IMR-90 (cell line): ENCODE results near the gene CCDC141. TPM values are rescaled to one million over a fixed set of nuclear protein-coding genes. Genes with fewer than 3 reads are reported as not detected.

Experiments
- ATAC-seq: fragments of 200-7000 bp; cut with Tn5 transposase; 2 replicates; pipeline ENCODE4 v1.9.1; 2020; ENCODE audit warnings: low read depth, mild to moderate bottlenecking, moderate library complexity
- BruUV-seq: library from RNA; stranded (reverse); fragments of 400-500 nt; replicated peaks from 2 replicates; lab custom pipeline; 2021; lab: Mats Ljungman, UMichigan
- CTCF ChIA-PET: fragments of 300-600 bp; formaldehyde crosslinking; extraction: SDS; loops from one replicate; lab custom pipeline; 2021; ENCODE audit warnings: antibody characterized with exemption; lab: Yijun Ruan, JAX
- POLR2A ChIA-PET: fragments of 300-600 bp; sonication (Branson Sonifier 250); formaldehyde crosslinking; loops from one replicate; lab custom pipeline; 2022; ENCODE audit warnings: antibody characterized with exemption; ENCODE audit not compliant: unreplicated experiment; lab: Charles Lee
- DNase-seq: peaks from one replicate; pipeline ENCODE4 v3.0.0; 2013
- H2AFZ ChIP-seq: replicated peaks from 2 replicates; pipeline ENCODE3; 2013; ENCODE audit warnings: low read length, mild to moderate bottlenecking; ENCODE audit not compliant: poor library complexity
- H2AK5ac ChIP-seq: 2 replicates; pipeline ENCODE4 v1.6.1; 2013; ENCODE audit warnings: low read depth, low read length, inconsistent platforms
- H2AK9ac ChIP-seq: replicated peaks from 2 replicates; pipeline ENCODE3; 2013; ENCODE audit warnings: mild to moderate bottlenecking, low read depth, low read length, moderate library complexity; ENCODE audit not compliant: poor library complexity
- H2BK120ac ChIP-seq: 2 replicates; pipeline ENCODE4 v1.6.1; 2013; ENCODE audit warnings: low read depth, low read length, inconsistent platforms
- H2BK15ac ChIP-seq: 3 replicates; pipeline ENCODE4 v1.6.1; 2013; ENCODE audit warnings: low read depth, low read length, inconsistent platforms
- H2BK20ac ChIP-seq: 2 replicates; pipeline ENCODE4 v1.6.1; 2013; ENCODE audit warnings: low read depth, mild to moderate bottlenecking, inconsistent platforms, low read length, moderate library complexity
- H2BK5ac ChIP-seq: 2 replicates; pipeline ENCODE4 v1.6.1; 2013; ENCODE audit warnings: mild to moderate bottlenecking, low read depth, low read length, inconsistent platforms; ENCODE audit not compliant: poor library complexity, severe bottlenecking
- H3K14ac ChIP-seq: replicated peaks from 2 replicates; pipeline ENCODE4 v1.6.1; 2013; ENCODE audit warnings: low read depth, low read length, inconsistent platforms
- H3K18ac ChIP-seq: 2 replicates; pipeline ENCODE4 v1.6.1; 2013; ENCODE audit warnings: low read depth, low read length, control low read depth
- H3K23ac ChIP-seq: 2 replicates; pipeline ENCODE4 v1.6.1; 2013; ENCODE audit warnings: low read depth, low read length, inconsistent platforms
- H3K27ac ChIP-seq: 2 replicates; pipeline ENCODE4 v1.5.1; 2013; ENCODE audit warnings: mild to moderate bottlenecking, control low read depth, low read length; ENCODE audit not compliant: insufficient read depth
- H3K27me3 ChIP-seq: 2 replicates; pipeline ENCODE4 v1.6.1; 2013; ENCODE audit warnings: low read length; ENCODE audit not compliant: control insufficient read depth, insufficient read depth
- H3K36me3 ChIP-seq: 2 replicates; pipeline ENCODE4 v1.6.1; 2013; ENCODE audit warnings: low read length, mixed read lengths; ENCODE audit not compliant: control insufficient read depth, insufficient read depth
- H3K4ac ChIP-seq: 2 replicates; pipeline ENCODE4 v1.6.1; 2013; ENCODE audit warnings: low read depth, low read length, inconsistent platforms
- H3K4me1 ChIP-seq: 2 replicates; pipeline ENCODE4 v1.6.1; 2013; ENCODE audit warnings: low read length, mixed read lengths; ENCODE audit not compliant: control insufficient read depth, insufficient read depth
- H3K4me2 ChIP-seq: 2 replicates; pipeline ENCODE4 v1.6.1; 2013; ENCODE audit warnings: low read depth, mild to moderate bottlenecking, control low read depth, low read length, moderate library complexity
- H3K4me3 ChIP-seq: 2 replicates; pipeline ENCODE4 v1.5.1; 2013; ENCODE audit warnings: low read depth, mild to moderate bottlenecking, control low read depth, low read length, moderate library complexity; ENCODE audit not compliant: insufficient read depth
- H3K56ac ChIP-seq: 2 replicates; pipeline ENCODE4 v1.6.1; 2013; ENCODE audit warnings: low read length, inconsistent platforms; ENCODE audit not compliant: insufficient read depth; ENCODE audit errors: extremely low read depth
- H3K79me1 ChIP-seq, 2 experiments: 2 replicates each; pipeline ENCODE4 v1.6.1; 2013; ENCODE audit warnings: low read length in 2 of 2, inconsistent platforms in 1 of 2, low read depth in 1 of 2
- H3K9ac ChIP-seq: 2 replicates; pipeline ENCODE4 v1.6.1; 2013; ENCODE audit warnings: low read depth, low read length, control low read depth
- H3K9me1 ChIP-seq: 2 replicates; pipeline ENCODE4 v1.6.1; 2013; ENCODE audit warnings: low read length, inconsistent platforms; ENCODE audit not compliant: insufficient read depth
- H3K9me3 ChIP-seq: 2 replicates; pipeline ENCODE4 v1.6.1; 2013; ENCODE audit warnings: low read length; ENCODE audit not compliant: control insufficient read depth, insufficient read depth
- H4K20me1 ChIP-seq: 2 replicates; pipeline ENCODE4 v1.6.1; 2013; ENCODE audit warnings: low read length, inconsistent platforms; ENCODE audit not compliant: insufficient read depth
- H4K5ac ChIP-seq: 2 replicates; pipeline ENCODE4 v1.6.1; 2013; ENCODE audit warnings: mild to moderate bottlenecking, low read depth, low read length, control low read depth
- H4K8ac ChIP-seq, 2 experiments: 2 replicates each; pipeline ENCODE4 v1.6.1; 2013; ENCODE audit warnings: low read depth in 2 of 2, low read length in 2 of 2, control low read depth in 1 of 2, inconsistent platforms in 1 of 2
- H4K91ac ChIP-seq: 2 replicates; pipeline ENCODE4 v1.6.1; 2013; ENCODE audit warnings: low read depth, low read length, inconsistent platforms; ENCODE audit not compliant: insufficient read depth
- BHLHE40 ChIP-seq: fragments of 150-350 bp; IDR thresholded peaks from 2 replicates; pipeline ENCODE4 v1.6.1; 2016; ENCODE audit warnings: mild to moderate bottlenecking, low read depth, low read length
- CEBPB ChIP-seq: IDR thresholded peaks from 2 replicates; pipeline ENCODE4 v1.6.1; 2012; ENCODE audit warnings: low read depth, low read length, improper control_type of control experiment
- CTCF ChIP-seq: conservative IDR thresholded peaks from 2 replicates; pipeline ENCODE4 v1.5.1; 2012; ENCODE audit warnings: mild to moderate bottlenecking, low read depth, low read length, improper control_type of control experiment
- ELK1 ChIP-seq: fragments of 150-350 bp; IDR thresholded peaks from 2 replicates; pipeline ENCODE4 v1.6.1; 2016; ENCODE audit warnings: low read depth, mild to moderate bottlenecking, low read length, moderate library complexity, borderline replicate concordance
- MAFK ChIP-seq: IDR thresholded peaks from 2 replicates; pipeline ENCODE4 v1.6.1; 2012; ENCODE audit warnings: low read depth, low read length, improper control_type of control experiment
- MAZ ChIP-seq: IDR thresholded peaks from 2 replicates; pipeline ENCODE4 v1.6.1; 2012; ENCODE audit warnings: low read depth, mild to moderate bottlenecking, low read length, improper control_type of control experiment, moderate library complexity, borderline replicate concordance
- RCOR1 ChIP-seq: IDR thresholded peaks from 2 replicates; pipeline ENCODE4 v1.6.1; 2012; ENCODE audit warnings: mild to moderate bottlenecking, low read length, improper control_type of control experiment; ENCODE audit not compliant: insufficient replicate concordance
- SMC3 ChIP-seq: fragments of 150-350 bp; IDR thresholded peaks from 2 replicates; pipeline ENCODE4 v1.6.1; 2016; ENCODE audit warnings: low read depth, mild to moderate bottlenecking, antibody characterized with exemption, low read length, moderate library complexity
- WGBS, 2 experiments: methylation state at CpG; one replicate each; pipeline versions ENCODE4 v1.1.5 to v1.1.7; 2013; ENCODE audit warnings: missing lambda C conversion rate in 2 of 2; ENCODE audit not compliant: insufficient read length in 1 of 2; ENCODE audit errors: extremely low coverage in 2 of 2; 5-methylcytosine and 5-hydroxymethylcytosine counted together
- dilution Hi-C: fragments of 300-500 bp; cut with HindIII; formaldehyde crosslinking; loops from one replicate; pipeline ENCODE4 v1.14.3; 2018; ENCODE audit warnings: low sequenced_read_pairs; ENCODE audit not compliant: unreplicated experiment
- in situ Hi-C: fragments of 300-500 bp; cut with MboI; formaldehyde crosslinking; loops from 3 replicates; pipeline ENCODE4 v1.14.3; 2019; ENCODE audit warnings: low sequenced_read_pairs, inconsistent platforms, mixed read lengths
- intact Hi-C: fragments of 100-400 bp; cut with micrococcal nuclease; formaldehyde crosslinking; loops from 2 replicates; pipeline ENCODE4 v1.10.0; 2022
- polyA plus RNA-seq, 3 experiments: library from polyadenylated mRNA; depleted of rRNA; stranded (reverse); fragments of >200 nt; gene quantifications; 2 replicates each; pipeline ENCODE4 v1.2.3, GENCODE V29; 2012; ENCODE audit warnings: low replicate concordance in 1 of 3
- total RNA-seq: library from RNA; depleted of rRNA; stranded (reverse); fragments of >200 nt; gene quantifications from 2 replicates; pipeline ENCODE4 v1.2.3, GENCODE V29; 2012

CCDC141 gene
- total and polyA plus RNA-seq, 2 of the 4 experiments (the other 2 are of a cell fraction): not detected

DNA sequence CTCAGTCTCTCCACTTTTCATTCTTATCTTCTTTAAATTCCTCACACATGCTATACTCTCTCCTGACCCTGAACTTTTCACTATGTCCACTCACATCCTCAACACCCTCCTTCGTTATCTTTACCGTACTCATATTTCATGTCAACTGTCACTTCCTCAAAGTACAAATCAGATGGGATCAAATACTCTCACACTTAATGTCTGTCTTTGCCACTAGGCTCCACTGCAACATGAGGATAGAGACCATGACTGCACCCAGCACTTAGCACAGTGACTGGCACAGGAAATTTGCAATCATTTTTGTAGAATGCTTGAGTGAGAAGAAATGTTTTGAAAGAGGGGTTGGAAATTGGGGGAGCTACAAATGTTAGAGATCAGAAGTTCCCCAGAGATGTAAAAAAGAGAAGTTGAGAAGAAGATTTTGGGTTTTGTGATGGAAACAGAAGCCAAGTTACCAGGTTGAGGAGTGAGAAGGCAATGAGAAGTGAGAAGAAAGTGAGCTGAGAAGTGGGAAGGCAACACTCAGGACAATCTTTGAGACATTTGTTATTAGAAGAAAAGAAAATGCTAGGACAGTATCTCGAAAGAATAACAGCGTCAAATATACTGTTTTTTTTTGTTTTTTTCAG lies 87.0 kb downstream of the CCDC141 start:
- Histone ChIP-seq H3K79me1 (no peaks in the 10 kb centered on the region), H2BK5ac (no peak overlapping the region), H4K8ac (no peak overlapping the region), H4K20me1 (no peaks in the 10 kb centered on the region), H3K18ac (no peak overlapping the region), H2BK20ac (no peak overlapping the region), H3K36me3 (no peaks in the 10 kb centered on the region), H4K91ac (no peak overlapping the region), H3K14ac (no peak overlapping the region), H2BK15ac (no peak overlapping the region), H3K4me3 (no peak overlapping the region), H3K56ac (no peak overlapping the region), H2AFZ (no peak overlapping the region), H2AK5ac (no peak overlapping the region), H3K27me3 (no peaks in the 10 kb centered on the region), H3K9me1 (no peaks in the 10 kb centered on the region), H4K5ac (no peak overlapping the region), H3K4me1 (no peaks in the 10 kb centered on the region), H3K9ac (no peak overlapping the region), H3K4me2 (no peak overlapping the region), H3K27ac (no peak overlapping the region), H2AK9ac (no peak overlapping the region), H2BK120ac (no peak overlapping the region), H3K4ac (no peak overlapping the region), H3K23ac (no peak overlapping the region), H3K9me3 (no peaks in the 10 kb centered on the region; the same call in 1 of the 2 replicates)
- in situ Hi-C loops: no loop called here
- dilution Hi-C loops: no loop called here
- no TSS peak for BruUV-seq
- 15% methylated on average over 2 of the region's 4 CpGs; no CpG with 5 or more reads in 1 of the 2 experiments for WGBS, 2 experiments
- DNase-seq (no peak), ATAC-seq (no peak)
- intact Hi-C loops: no loop called here
- TF ChIP-seq ELK1 (no peak), CTCF (no peak), MAZ (no peak), CEBPB (no peak), SMC3 (no peak), RCOR1 (no peak), BHLHE40 (no peak), MAFK (no peak)
- CTCF ChIA-PET: no interaction called here
- POLR2A ChIA-PET: no interaction called here
